K562 (cell line): ENCODE measurements around the gene DAD1. TPM values are rescaled to one million over a fixed set of nuclear protein-coding genes. Genes with fewer than 3 reads are reported as not detected.
A peak's percentile ranks its signal among the peaks of the same experiment; 100 is the strongest.

Experiments used
- ATF1 ChIP-seq, 2 experiments: fragments of 450-650 bp in 1 of 2; IDR thresholded peaks; 2 replicates each; pipeline ENCODE4 v1.6.1; 2016; ENCODE audit warnings: missing compliant biosample characterization in 1 of 2, missing genetic modification characterization in 1 of 2
- BMI1 ChIP-seq: fragments of 150-350 bp; IDR thresholded peaks from 2 replicates; pipeline ENCODE4 v1.6.1; 2014; ENCODE audit warnings: low read length
- CBFB ChIP-seq: sonication (generic); formaldehyde crosslinking; IDR thresholded peaks from 2 replicates; pipeline ENCODE4 v1.4.0; 2020; ENCODE audit warnings: mild to moderate bottlenecking, missing genetic modification reagents
- HDAC3 ChIP-seq: fragments of 450-650 bp; IDR thresholded peaks from 2 replicates; pipeline ENCODE4 v1.6.1; 2018; ENCODE audit warnings: borderline replicate concordance, mild to moderate bottlenecking, moderate library complexity; ENCODE audit not compliant: partially characterized antibody
- HEY1 ChIP-seq: fragments of 250-450 bp; sonication (Bioruptor Pico); IDR thresholded peaks from 2 replicates; pipeline ENCODE4 v1.5.0; 2020; ENCODE audit warnings: mild to moderate bottlenecking, moderate library complexity, borderline replicate concordance
- KDM4B ChIP-seq, 2 experiments: fragments of 450-650 bp in 1 of 2; sonication (generic) in 1 of 2; IDR thresholded peaks; 2 replicates each; pipeline ENCODE4 v1.6.1; 2016 to 2017; ENCODE audit warnings: borderline replicate concordance in 2 of 2, antibody characterized with exemption in 1 of 2, low read depth in 1 of 2, mild to moderate bottlenecking in 1 of 2
- MAFF ChIP-seq: IDR thresholded peaks from 2 replicates; pipeline ENCODE4 v1.6.1; 2012; ENCODE audit warnings: low read length, improper control_type of control experiment
- MECOM ChIP-seq: fragments of 250-450 bp; sonication (Bioruptor Pico); IDR thresholded peaks from 2 replicates; pipeline ENCODE4 v1.8.0; 2022; ENCODE audit warnings: inconsistent platforms
- MLLT1 ChIP-seq, 2 experiments: fragments of 450-650 bp; IDR thresholded peaks; 2 replicates each; pipeline ENCODE4 v1.6.1; 2016
- MNT ChIP-seq, 2 experiments: fragments of 450-650 bp; conservative IDR thresholded peaks; 2 replicates each; pipeline ENCODE4 v1.6.1; 2017; ENCODE audit warnings: mild to moderate bottlenecking in 2 of 2, moderate library complexity in 2 of 2
- NR1H2 ChIP-seq: sonication (generic); formaldehyde crosslinking; IDR thresholded peaks from 2 replicates; pipeline ENCODE4 v1.4.0; 2020; ENCODE audit warnings: mild to moderate bottlenecking, missing genetic modification reagents
- NR2C1 ChIP-seq, 2 experiments: fragments of 450-650 bp; IDR thresholded peaks; 2 replicates each; pipeline ENCODE4 v1.6.1; 2017; ENCODE audit warnings: mild to moderate bottlenecking in 2 of 2, antibody characterized with exemption in 1 of 2, inconsistent platforms in 1 of 2, missing compliant biosample characterization in 1 of 2, missing genetic modification characterization in 1 of 2
- RREB1 ChIP-seq: fragments of 250-450 bp; sonication (Bioruptor Pico); IDR thresholded peaks from 2 replicates; pipeline ENCODE4 v1.4.0; 2020
- SMAD3 ChIP-seq: fragments of 450-650 bp; formaldehyde crosslinking; conservative IDR thresholded peaks from 2 replicates; pipeline ENCODE4 v1.4.0; 2020; ENCODE audit warnings: mild to moderate bottlenecking
- ZNF175 ChIP-seq: fragments of 200-800 bp; sonication (Bioruptor generic); IDR thresholded peaks from 2 replicates; pipeline ENCODE4 v1.6.1; 2016; ENCODE audit warnings: low read depth, mild to moderate bottlenecking, missing genetic modification characterization, missing compliant biosample characterization
- polyA plus RNA-seq, 8 experiments: library from polyadenylated mRNA; depleted of rRNA in 4 of 8; stranded (reverse) in 5 of 8; unstranded in 3 of 8; fragments of >200 nt; fragmentation: Nextera tagmentation in 2 of 8; fragmentation: Illumina TruSeq in 1 of 8; extraction: Ambion mirVana in 2 of 8; extraction: Trizol in 1 of 8; gene quantifications; 2 replicates each; pipeline versions ENCODE4 v1.2.1 to v1.2.3, GENCODE V29; 2011 to 2014; ENCODE audit warnings: inconsistent platforms in 1 of 8, missing spikeins in 1 of 8
- total RNA-seq, 7 experiments: library from RNA; depleted of rRNA in 6 of 7; stranded (reverse); fragments of >200 nt in 6 of 7; fragmentation: Illumina TruSeq in 2 of 7; extraction: Trizol in 2 of 7; gene quantifications; 2 replicates each; pipeline versions ENCODE4 v1.2.1 to v1.2.3, GENCODE V29; 2011 to 2021; ENCODE audit warnings: low replicate concordance in 1 of 7

DAD1 gene
- total and polyA plus RNA-seq, 9 of the 15 experiments (the other 6 are each of a cell fraction or from before 2014, with no cell fraction given): 104 to 617 (median 222) TPM

- TF ChIP-seq RREB1 (CRISPR knock-in tag): no peak
- no peak for TF ChIP-seq NR2C1 (IDR thresholded peaks at IDR 0.05)
- TF ChIP-seq NR2C1 (tag; IDR thresholded peaks at IDR 0.05): no peak
- TF ChIP-seq HDAC3: no peak
- no peak for TF ChIP-seq ATF1 (CRISPR knock-in tag; IDR thresholded peaks at IDR 0.05)
- peak; percentile 76 for TF ChIP-seq ATF1 (tag; IDR thresholded peaks at IDR 0.05)
- TF ChIP-seq BMI1: no peak
- no peak for TF ChIP-seq MLLT1 (IDR thresholded peaks at IDR 0.05)
- TF ChIP-seq MECOM (CRISPR knock-in tag): no peak
- TF ChIP-seq MNT (conservative IDR thresholded peaks at IDR 0.05): no peak
- TF ChIP-seq SMAD3 (CRISPR knock-in tag): no peak
- no peak for TF ChIP-seq CBFB (CRISPR knock-in tag)
- no peak for TF ChIP-seq HEY1 (CRISPR knock-in tag)
- no peak for TF ChIP-seq NR1H2 (CRISPR knock-in tag)
- TF ChIP-seq MAFF: no peak
- peak; percentile 23; the same call in 1 of the 2 replicates for TF ChIP-seq ZNF175
- no peak for TF ChIP-seq KDM4B (IDR thresholded peaks at IDR 0.05; ENCODE audit: borderline replicate concordance in 2 of 2, low read depth in 1 of 2)
Observed at GRCh38 chr14:22556021-22556989, 32.7 kb downstream of the DAD1 start (continued).
